T-helper 22 cell (primary cell): Measurements from ENCODE around the gene MIA.
A peak's percentile ranks its signal among the peaks of the same experiment; 100 is the strongest.
"Not testable (repeated sequence)": the region's sequence is repeated elsewhere in the genome, so short reads cannot be mapped to it uniquely, and the experiment has no call there.

Source experiments
- DNase-seq: peaks from one replicate; pipeline ENCODE4 v3.0.0-alpha.2; 2020; ENCODE audit warnings: low read depth

Gene MIA

GRCh38 chr19:40803857-40804782, 28.8 kb downstream of the MIA start:
- peak; percentile 71 for DNase-seq

GRCh38 chr19:40804783-40805242, 29.5 kb downstream of the MIA start:
- no peak for DNase-seq

- no peak for DNase-seq
These were observed 30.0 kb downstream of the MIA start for GRCh38 chr19:40805258-40805868.

- peak; percentile 80 for DNase-seq
These were observed 31.3 kb downstream of the MIA start for GRCh38 chr19:40806423-40807146.

GRCh38 chr19:40807147-40808020, 32.1 kb downstream of the MIA start:
- no peak for DNase-seq

- DNase-seq, result no peak
These were observed 32.7 kb downstream of the MIA start for GRCh38 chr19:40808021-40808325.

GRCh38 chr19:40808497-40808896, 33.2 kb downstream of the MIA start:
- DNase-seq, result no peak

GRCh38 chr19:40809358-40810086, 34.2 kb downstream of the MIA start:
- DNase-seq, result no peak

GRCh38 chr19:40810160-40810559, 34.8 kb downstream of the MIA start:
- DNase-seq, result no peak

GRCh38 chr19:40810649-40811408, 35.5 kb downstream of the MIA start:
- DNase-seq, result not testable (repeated sequence)

GRCh38 chr19:40811478-40812341, 36.4 kb downstream of the MIA start:
- DNase-seq, result no peak

GRCh38 chr19:40812571-40812970, 37.2 kb downstream of the MIA start:
- not testable (repeated sequence) for DNase-seq

- DNase-seq, result no peak
These were observed 37.9 kb downstream of the MIA start for GRCh38 chr19:40813182-40813581.

GRCh38 chr19:40815223-40815622, 39.9 kb downstream of the MIA start:
- DNase-seq, result no peak

- peak; percentile 66 for DNase-seq
These were observed 43.4 kb downstream of the MIA start for GRCh38 chr19:40818480-40819399.

GRCh38 chr19:40819479-40820234, 44.3 kb downstream of the MIA start:
- not testable (repeated sequence) for DNase-seq

GRCh38 chr19:40822161-40822560, 46.8 kb downstream of the MIA start:
- no peak for DNase-seq
